ENCODE measurements around the gene NHLRC4.
A peak's percentile ranks its signal among the peaks of the same experiment; 100 is the strongest.

NHLRC4 gene

DNA sequence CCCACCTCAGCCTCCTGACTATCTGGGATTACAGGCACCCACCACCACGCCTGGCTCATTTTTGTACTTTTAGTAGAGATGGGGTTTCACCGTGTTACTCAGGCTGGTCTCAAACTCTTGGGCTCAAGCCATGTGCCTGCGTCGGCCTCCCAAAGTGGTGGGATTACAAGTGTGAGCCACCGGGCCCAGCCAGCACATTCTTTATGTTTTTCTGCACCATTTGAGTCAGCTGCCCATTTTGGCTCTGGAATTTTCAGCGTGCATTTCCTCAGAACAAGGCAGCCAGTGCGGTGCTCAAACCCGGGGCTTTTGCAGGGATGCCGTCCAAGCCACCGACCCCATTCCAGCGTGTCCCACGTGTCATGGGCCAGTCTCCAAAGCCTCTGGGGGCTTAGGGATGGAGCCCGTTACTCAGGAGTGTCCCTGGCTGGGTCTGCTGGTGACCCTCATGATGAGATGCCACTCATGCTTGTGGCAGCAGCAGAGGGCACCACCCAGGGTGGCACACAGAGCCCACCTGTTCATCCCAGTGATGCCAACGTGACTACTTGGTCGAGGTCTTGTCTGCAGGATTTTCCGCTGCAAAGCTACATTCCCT is 19.3 kb downstream of the NHLRC4 start:
- H3K4me3 ChIP-seq (ENCODE audit: control insufficient read depth, low read depth, low read length), result no peak overlapping the region
- TF ChIP-seq, protein P1, sequence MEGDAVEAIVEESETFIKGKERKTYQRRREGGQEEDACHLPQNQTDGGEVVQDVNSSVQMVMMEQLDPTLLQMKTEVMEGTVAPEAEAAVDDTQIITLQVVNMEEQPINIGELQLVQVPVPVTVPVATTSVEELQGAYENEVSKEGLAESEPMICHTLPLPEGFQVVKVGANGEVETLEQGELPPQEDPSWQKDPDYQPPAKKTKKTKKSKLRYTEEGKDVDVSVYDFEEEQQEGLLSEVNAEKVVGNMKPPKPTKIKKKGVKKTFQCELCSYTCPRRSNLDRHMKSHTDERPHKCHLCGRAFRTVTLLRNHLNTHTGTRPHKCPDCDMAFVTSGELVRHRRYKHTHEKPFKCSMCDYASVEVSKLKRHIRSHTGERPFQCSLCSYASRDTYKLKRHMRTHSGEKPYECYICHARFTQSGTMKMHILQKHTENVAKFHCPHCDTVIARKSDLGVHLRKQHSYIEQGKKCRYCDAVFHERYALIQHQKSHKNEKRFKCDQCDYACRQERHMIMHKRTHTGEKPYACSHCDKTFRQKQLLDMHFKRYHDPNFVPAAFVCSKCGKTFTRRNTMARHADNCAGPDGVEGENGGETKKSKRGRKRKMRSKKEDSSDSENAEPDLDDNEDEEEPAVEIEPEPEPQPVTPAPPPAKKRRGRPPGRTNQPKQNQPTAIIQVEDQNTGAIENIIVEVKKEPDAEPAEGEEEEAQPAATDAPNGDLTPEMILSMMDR (conservative IDR thresholded peaks at IDR 0.05; ENCODE audit: control insufficient read depth, insufficient read depth, low read depth, low read length), result no peak
- peak; percentile 54 for DNase-seq (ENCODE audit: low read depth)

DNA sequence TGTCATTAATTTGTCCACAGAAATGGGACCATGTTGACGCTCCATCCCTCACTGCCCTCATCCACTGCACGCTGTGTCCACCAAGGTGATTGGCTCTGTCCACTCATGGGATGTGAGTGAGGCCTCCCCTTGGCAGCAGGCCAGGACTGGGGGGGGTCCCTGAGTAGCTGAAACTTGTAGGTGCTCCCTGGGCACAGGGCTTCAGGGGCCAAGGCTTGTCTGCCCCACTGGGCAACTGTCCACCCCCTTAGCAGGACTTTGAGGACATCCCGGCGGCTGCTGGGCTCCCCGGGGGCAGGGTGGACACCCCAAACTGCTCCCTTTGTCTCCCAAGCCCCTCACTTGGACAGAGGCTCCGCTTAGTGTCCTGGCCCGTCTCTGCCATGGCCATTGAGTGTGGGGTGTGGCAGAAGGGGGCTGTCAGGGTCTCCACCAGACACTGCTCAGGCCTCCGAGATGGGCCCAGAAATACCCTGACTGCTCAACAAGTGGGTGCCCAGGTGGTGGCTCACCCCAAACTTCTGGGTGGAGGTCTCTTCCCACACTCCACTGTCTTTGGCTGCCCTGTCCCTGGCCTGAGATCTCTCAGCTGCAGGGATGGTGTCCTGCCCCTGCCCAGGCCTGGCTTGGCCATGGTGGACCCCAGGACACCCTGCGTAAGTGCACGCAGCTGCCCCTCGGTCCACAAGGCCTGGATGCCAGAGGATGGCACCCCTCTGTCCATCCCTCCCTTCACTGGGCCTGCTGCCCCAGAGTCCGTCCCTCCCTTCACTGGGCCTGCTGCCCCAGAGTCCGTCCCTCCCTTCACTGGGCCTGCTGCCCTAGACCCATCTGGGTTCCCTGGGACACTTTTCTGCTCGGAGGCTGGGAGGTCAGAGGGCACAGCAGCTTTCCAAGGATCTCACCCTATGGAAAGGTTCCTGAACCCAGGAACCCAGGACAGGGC is 20.1 kb downstream of the NHLRC4 start:
- H3K4me3 ChIP-seq (ENCODE audit: control insufficient read depth, low read depth, low read length), result no peak overlapping the region
- DNase-seq (ENCODE audit: low read depth), result no peak
- TF ChIP-seq, protein P1 (conservative IDR thresholded peaks at IDR 0.05; ENCODE audit: control insufficient read depth, insufficient read depth, low read depth, low read length), result no peak

DNA sequence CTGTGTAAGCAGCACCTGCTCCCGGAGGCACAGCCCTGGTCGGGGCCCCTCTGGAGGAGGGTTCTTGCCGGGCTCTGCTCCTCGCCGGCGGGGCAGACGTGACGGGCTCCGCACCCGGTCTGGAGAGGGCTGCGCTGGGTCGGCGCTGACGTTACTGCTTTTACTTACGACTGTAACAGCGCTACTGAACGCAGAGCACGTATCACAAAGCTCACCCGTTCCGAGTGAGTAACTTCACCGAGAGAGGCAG is 21.8 kb downstream of the NHLRC4 start:
- TF ChIP-seq, protein P1 (conservative IDR thresholded peaks at IDR 0.05; ENCODE audit: control insufficient read depth, insufficient read depth, low read depth, low read length), result no peak
- peak; percentile 72 for DNase-seq (ENCODE audit: low read depth)
- peak overlapping the region; percentile 76 for H3K4me3 ChIP-seq (ENCODE audit: control insufficient read depth, low read depth, low read length)

DNA sequence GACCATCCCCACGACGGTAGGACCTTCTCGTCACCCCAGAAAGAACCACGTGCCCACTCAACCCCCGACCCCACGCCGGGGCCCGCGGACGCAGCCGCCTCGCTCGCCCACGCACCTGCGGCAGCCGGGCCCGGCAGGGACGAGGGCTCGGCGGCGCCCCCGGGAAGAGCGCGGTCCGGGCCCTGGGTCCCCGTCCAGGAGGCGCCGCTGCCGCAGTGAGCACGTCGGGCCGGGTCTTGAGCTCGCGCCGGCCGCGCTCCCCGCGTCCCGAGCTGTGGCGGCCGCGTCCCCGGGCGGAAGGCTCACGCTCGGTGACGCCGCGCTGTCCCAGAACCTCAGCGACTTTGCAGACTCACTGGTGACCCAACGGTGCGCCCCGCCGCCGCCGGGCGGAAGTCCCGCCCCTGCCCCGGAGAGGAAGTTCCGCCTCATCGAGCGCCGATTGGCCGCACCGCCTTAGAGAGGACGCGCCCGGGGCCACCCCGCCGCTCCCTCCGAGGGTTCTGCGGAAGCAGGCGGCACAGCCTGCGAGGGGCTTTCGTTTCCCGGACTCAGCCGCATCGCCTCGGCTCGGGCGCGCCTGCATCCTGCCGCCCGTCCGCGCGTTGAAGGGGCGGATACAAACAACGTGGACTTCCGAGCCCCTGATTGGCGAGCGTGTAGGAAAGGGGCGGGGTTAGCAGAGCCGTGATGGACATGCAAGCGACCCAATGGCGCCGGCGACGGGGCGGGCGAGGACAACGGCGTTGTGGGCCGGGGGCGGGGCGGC is 22.3 kb downstream of the NHLRC4 start:
- TF ChIP-seq, protein P1 (conservative IDR thresholded peaks at IDR 0.05; ENCODE audit: control insufficient read depth, insufficient read depth, low read depth, low read length), result no peak

DNA sequence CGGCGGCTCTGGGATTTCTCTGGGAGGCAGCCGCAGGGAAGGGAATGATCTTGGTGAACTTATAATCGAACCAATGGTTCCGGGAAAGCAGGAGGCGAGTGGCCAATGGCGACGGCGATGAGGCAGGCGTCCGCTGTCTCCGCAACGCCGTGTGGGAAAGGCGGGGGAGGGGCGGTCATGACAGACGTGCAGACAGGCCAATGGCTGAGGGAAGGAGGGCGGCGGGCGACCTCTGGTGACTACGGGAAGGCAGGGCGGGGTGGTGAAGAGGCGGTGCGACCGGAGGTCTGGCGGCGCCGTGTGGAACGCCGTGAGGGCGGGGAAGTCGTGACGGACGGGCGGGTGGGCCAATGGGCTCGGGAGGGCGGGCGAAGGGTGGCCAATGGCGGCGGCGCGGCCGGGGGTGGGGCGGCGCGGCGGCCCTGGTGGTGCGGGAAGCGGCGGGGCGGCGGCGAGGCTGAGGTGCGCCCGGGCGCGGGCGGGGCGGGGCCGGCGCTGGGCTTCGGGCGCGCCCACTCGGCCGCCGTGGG is 22.9 kb downstream of the NHLRC4 start, which contains the start of gene RAB40C:
Gene RAB40C, plus strand, starts transcription at position 409 of the 530 bp plus-strand sequence. CDS start 226 bp downstream, outside the sequence.
- TF ChIP-seq, protein P1 (conservative IDR thresholded peaks at IDR 0.05; ENCODE audit: control insufficient read depth, insufficient read depth, low read depth, low read length), result no peak
- H3K4me3 ChIP-seq (ENCODE audit: control insufficient read depth, low read depth, low read length), result peak within 1 kb of the TSS; percentile 76
- DNase-seq (ENCODE audit: low read depth), result peak; percentile 97

More for the DNA sequence above, 22.3 kb downstream of the NHLRC4 start:
- H3K4me3 ChIP-seq (ENCODE audit: control insufficient read depth, low read depth, low read length), result peak overlapping the region; percentile 76
- peak; percentile 93 for DNase-seq (ENCODE audit: low read depth)

DNA sequence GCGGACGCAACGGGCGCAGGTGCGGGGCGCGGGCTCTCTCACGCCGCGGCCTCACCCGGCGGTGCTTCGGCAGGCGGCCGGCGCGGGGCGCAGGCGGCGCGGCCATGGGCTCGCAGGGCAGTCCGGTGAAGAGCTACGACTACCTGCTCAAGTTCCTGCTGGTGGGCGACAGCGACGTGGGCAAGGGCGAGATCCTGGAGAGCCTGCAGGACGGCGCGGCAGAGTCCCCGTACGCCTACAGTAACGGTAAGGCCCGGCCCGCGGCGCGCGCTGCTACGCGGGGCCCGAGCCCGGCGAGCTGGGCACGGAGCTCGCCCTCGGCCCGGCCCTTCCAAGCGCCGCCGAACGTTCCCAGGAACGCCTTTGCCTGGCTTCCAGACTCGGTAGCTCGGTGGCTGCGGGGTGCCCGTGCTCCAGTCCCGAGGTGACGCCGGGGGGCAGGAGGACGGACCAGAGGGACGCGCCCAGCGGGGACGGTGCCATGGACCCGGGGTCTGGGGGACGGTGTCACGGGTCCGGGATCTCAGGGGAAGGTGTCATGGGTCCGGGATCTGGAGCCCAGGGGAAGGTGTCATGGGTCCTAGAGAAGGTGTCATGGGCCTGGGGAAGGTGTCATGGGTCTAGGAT is 23.5 kb downstream of the NHLRC4 start:
- TF ChIP-seq, protein P1 (conservative IDR thresholded peaks at IDR 0.05; ENCODE audit: control insufficient read depth, insufficient read depth, low read depth, low read length), result no peak
- H3K4me3 ChIP-seq (ENCODE audit: control insufficient read depth, low read depth, low read length), result peak overlapping the region; percentile 76
- DNase-seq (ENCODE audit: low read depth), result peak; percentile 31
